T1000 (cell line): ENCODE results near the gene ABLIM1.

ENCODE experiments used
- DNase-seq: peaks from one replicate; lab custom pipeline; 2025; ENCODE audit warnings: mixed read lengths; lab: John Stamatoyannopoulos, UW

ABLIM1 gene

DNA sequence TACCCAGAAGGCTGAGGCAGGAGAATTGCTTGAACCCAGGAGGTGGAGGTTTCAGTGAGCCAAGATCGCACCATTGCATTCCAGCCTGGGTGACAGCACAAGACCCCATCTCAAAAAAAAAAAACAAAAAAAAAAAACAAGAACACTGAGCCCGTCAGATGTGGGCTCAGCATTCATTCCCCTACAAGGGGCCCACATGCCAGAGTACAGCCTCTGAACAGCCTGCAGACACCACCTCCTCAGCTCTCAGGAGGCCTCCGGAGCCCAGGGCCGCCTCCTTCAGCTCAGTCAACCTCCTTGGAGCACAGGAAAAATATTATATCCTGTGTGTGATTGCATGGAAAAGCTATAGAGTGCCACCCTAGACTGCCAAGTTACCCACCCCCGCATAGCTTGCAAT lies 112.3 kb downstream of the ABLIM1 start:
- DNase-seq: no peak

GRCh38 chr10:114545071-114545470 lies 113.0 kb downstream of the ABLIM1 start:
- DNase-seq: no peak

DNA sequence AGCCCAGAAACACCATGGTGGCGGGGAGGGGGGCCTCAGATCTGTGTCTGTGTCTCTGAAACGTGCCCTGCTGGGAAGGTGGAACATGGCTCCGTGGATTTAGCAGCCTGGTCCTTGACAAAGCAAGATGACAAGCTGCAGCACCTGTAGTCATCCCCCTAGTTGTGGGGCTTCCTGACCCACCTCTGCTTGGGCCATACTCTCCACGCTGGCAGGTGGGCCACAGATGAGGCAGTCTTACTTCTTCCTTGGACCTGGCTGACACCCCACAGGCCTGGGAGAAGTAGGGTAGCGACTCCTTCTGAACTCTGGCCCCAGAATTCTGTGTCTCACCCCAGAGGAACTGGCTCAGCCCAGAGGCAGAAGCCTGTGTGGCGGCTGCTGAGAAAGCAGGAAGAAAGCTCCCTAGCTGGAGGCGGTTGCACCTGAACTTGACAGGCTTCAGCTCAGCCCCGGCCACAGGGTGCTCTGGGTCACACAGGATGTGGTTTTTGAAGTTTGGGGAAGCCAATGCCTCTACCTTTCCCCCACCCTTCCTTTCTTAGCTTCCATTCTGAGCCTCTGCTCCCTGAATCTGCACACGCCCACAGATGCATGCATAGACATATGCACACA lies 113.9 kb downstream of the ABLIM1 start:
- no peak for DNase-seq

DNA sequence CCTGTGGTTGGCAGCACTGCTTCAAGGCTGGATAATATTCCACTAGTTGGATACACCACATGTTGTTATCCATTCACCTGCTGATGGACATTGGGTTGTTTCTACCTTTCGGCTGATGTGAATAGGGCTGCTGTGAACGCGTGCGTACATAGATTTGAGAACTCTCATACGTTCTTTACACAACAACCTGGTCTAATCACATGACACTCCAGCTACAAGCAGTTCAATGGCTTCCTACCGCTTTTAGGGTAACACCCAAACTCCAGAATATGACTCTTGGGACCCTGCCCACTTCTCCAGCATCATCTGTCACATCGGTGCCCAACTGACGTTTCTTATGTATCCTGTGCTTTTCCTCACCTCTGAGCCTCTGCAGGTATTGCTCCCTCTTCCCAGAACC lies 114.6 kb downstream of the ABLIM1 start:
- DNase-seq: no peak

DNA sequence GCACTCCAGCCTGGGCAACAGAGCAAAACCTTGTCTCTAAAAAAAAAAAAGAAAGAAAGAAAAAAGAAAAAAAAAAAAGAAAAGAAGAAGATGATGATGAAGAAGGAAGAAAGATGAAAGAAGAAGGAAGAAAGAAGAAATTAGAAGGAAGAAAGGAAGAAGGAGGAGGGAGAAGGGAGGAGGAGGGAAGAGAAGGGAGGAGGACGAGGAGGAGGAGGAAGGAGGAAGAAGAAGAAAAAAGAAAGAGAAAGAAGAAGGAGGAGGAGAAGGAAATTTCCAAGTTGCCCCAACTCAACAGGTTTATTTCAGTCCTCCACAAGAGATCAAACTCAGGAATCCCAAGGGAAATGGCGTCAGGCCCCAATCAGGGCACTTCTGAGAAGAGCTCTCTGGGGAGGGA lies 115.7 kb downstream of the ABLIM1 start:
- no peak for DNase-seq

DNA sequence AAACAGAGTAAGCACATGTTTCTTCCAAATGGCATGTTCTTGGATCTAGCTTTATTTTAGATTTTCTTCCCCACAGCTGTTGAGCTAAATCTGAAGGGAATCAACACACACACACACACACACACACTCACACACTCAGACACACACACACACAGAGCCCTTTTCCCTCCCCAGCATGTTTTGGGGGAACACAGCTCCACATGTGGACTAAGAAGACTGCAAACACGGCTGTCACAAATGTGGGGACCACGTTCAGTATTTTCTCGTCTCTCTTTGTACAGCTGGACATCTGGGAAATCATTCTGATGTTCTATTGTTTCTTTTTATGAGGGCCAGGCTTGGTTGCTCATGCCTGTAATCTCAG lies 116.3 kb downstream of the ABLIM1 start:
- DNase-seq: no peak

DNA sequence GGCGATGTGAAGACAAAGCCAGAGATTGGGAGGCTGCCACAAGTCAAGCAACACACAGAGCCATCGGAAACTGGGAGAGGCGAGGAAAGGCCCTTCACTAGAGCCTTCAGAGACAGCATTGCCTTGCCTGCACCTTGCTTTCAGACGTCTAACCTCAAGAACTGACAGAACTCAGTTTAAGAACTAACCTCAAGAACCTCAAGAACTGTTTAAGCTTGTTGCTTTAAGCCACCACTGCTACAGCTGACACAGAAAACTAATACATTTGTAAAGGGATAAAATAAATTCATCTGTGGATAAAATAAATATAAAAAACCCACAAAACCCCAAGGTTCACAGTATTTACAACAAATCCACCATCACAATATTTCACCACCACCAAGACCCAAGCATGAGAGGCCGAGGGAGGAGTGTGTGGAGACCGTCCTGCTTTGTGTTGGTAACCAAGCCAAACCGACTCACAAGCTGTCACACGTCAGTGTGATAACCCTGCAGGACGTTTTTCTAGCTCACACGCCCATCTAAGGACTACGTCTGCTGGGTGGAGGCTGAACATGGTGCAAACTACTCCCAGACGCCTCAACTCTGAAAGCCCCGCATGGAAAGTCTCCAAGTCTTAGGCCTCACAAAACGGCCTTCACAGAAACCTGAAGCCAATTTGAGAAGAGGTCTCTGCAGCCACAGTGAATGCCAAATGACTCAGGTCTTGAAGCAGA lies 116.8 kb downstream of the ABLIM1 start:
- DNase-seq: no peak

GRCh38 chr10:114540236-114540635 lies 117.8 kb downstream of the ABLIM1 start:
- no peak for DNase-seq

GRCh38 chr10:114539623-114540022 lies 118.5 kb downstream of the ABLIM1 start:
- no peak for DNase-seq

DNA sequence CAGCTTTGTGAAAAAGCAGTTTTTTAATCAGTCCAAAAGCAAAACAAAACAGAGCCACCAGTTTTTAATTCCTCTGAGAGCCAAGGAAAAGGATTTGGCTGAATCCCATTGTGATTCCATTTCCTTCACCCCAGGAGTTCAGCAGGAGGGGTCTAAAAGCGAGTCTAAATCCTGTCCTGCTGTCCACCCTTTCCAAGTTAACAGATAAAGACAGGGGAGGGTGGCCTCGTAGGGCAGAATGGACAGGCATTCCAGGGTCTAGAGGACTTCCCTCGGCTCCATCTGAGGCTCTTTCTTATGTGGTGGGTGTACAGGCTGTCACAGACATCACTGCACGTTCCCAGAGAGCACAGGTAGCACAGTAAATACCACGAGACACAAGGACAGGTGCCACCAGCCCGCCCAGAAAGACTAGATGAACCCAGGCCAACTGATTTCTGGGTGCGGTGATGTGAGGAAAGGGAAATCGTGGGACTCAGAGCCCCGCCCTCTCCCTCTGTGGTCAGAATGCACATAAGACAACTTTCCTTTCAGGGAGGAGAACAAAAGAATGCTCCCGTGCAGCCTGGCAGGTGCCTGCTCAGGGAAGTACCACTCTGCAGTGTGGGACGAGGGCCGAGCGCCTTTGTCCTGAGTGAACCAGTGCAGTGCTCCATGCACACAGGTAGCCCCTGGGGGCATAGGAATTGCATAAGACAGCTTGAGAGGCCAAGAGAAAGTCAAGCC lies 119.7 kb downstream of the ABLIM1 start:
- no peak for DNase-seq

DNA sequence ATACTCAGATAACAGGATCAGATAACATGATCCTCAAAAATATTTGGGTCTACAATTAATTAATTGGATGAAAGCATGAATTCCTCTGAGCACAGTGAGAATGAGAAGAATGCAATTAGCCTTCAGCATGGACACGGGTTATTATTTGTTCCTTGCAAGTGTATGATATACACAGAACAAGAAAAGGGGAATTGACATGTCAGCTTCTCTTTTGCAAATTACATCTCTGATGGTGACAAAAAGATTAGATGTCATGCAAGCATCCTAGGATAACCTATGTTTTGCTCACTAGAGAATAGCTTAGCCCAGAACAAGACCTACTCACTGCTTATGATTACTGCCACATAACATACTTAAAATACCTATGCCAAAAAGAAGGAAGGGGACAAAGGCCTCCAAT lies 120.3 kb downstream of the ABLIM1 start:
- no peak for DNase-seq

- no peak for DNase-seq
Measured at GRCh38 chr10:114534571-114534981, 123.5 kb downstream of the ABLIM1 start.

DNA sequence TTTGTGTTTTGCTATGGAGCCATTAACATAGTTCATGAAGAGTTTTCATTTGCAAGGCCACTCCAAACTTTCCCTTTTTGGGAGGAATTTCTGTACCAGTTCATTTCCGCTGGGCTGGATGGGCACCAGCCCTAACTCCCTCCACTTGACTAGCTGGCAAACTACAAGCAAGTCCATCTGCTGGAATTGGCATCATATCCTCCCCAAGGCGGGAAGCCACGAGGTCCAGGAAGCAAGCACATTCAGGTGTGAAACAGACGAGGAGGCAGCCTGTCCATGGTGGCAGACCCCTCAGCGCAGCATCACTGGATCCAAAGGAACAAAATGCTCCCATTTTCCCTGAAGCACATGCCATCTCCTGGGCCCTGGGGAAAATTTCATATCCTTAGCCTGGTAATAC lies 125.8 kb downstream of the ABLIM1 start:
- no peak for DNase-seq

DNA sequence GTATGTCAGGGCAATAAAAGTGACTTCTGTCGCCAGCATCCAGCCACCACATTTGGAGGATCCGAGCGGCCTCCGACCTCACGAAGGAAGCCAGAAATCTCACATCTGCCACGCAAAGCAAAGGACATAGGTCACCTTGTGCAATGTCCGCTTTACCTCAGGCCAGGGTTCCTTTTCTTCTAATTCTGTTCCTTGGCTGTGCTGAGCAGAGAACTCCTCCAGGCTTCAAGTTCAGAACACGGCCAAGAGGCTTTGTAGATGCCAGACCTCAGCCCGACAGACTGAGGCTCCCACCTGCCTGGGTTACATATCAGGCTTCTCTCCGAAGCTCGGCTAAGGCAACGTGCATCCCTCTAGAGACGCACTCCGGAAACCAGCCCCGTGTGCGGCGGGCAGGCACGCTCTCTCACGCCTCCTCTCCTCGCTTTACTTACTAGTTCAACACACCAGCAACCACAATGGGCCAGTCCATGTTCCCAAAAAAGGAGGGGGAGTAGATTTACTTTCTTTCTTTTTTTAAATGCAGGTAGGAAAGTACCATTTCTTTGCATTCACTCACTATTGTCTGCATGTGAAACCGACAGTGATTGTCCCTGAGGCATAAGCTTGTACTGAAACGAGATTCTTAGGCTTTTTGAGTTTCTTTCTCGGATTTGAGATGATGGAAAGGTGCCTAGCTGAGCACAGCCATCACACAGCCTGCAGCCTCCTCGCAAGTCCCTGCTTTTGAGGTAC lies 131.4 kb downstream of the ABLIM1 start:
- DNase-seq: no peak

DNA sequence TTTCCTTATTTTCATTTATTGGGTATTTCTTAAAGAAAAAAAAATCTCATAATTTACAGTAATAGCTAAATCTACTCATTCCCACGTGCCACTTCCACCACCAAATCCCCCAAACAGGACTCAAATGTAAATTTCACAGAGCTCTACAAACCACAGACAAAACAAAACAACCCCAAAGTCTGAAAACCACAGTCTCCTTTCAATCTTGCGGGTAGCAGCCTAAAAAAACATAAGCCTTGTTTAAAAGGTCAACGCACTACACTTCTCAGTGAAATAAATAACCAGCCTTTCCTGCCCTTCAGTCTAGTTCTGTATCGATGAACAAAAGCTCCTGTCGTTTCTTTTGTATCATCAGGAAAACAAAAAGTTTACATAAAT lies 132.0 kb downstream of the ABLIM1 start:
- no peak for DNase-seq

- DNase-seq: no peak
Measured at GRCh38 chr10:114525368-114525949, 132.6 kb downstream of the ABLIM1 start.

GRCh38 chr10:114523876-114524275 lies 134.2 kb downstream of the ABLIM1 start:
- no peak for DNase-seq

DNA sequence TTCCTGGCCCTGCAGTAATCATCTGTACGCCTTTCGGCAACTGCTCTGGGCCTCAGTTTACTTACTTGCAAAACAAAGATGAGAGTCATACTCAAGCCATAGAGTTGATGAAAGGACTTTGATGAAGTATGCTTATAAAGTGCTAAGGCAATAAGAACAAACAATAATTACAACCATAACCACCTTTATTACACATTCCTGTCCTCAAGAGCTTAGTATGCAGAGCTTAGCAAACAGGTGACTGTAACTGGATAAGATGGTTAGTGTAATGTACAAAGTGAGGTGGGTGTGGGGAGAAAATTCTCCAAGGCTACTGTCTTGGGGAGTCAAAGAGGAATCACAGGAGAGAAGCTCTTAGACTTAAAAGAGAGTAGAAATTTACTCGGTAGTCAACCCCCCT lies 136.8 kb downstream of the ABLIM1 start:
- no peak for DNase-seq

- DNase-seq: no peak
Measured at GRCh38 chr10:114520453-114520852, 137.6 kb downstream of the ABLIM1 start.

DNA sequence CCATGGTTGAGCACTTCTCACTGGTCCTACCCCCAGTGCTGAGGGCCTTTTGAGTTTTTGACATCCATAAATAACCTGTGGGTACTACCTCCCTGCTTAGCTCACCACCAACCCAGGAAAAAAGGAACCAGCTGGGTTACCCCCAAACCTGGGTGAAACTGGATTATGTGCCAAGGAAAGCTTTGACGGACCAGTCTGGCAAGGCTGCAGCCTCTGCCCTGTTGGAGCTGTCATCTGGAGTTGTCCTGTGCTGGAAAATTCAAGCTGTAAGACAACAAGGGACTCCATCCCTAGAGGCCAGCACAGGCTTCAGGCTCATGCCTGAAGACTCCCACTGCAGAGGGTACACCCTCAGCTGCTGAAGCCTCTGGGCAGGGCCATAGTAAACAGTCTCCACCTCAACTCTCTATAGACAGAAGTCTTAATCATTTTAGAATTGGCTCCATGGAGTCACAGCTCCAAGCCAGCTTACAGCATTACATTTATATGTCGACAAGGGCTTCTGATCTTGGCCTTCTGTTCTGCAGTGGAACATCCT lies 138.2 kb downstream of the ABLIM1 start:
- no peak for DNase-seq

DNA sequence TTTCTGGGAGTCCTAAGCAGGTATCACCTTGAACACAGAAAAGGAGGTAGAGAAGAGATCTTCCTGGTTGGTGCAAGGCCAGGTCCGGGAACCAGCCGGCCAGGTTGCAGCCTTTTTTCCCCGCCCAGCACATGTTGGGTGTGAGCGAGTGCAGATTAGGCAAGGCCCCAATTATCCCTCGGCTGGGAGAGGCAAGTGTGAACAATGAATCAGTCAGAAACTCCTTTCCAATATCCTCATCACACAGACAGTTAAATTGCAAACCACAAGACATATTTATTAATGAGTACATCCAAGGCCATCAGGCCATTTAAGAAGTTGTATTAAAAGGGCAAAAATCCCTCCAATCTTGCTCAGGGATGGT lies 138.8 kb downstream of the ABLIM1 start:
- DNase-seq: no peak
